Measurements from ENCODE around the gene KLF6.

KLF6 gene

GRCh38 chr10:3785251-3785850 is 342 bp upstream of the KLF6 start:
- Mint-ChIP-seq H3K4me1 (peaks cover 44% of the 10 kb centered on the region), H3K27ac (peak overlapping the region; percentile 99), H3K36me3 (ENCODE audit: low read depth) (peaks cover 24% of the 10 kb centered on the region), H3K4me3 (peak overlapping the region; percentile 98), H3K27me3 (ENCODE audit: low read depth, poor library complexity) (no peaks in the 10 kb centered on the region), H3K9me3 (peaks cover 24% of the 10 kb centered on the region)
- no peak for TF ChIP-seq CTCF (IDR thresholded peaks at IDR 0.05)
- peak; percentile 98 for DNase-seq

- H3K9me3 Mint-ChIP-seq: peaks cover 11% of the 10 kb centered on the region
- no peaks in the 10 kb centered on the region for H3K27me3 Mint-ChIP-seq (ENCODE audit: low read depth, poor library complexity)
- DNase-seq: no peak
- peaks cover 32% of the 10 kb centered on the region for H3K36me3 Mint-ChIP-seq (ENCODE audit: low read depth)
- H3K4me3 Mint-ChIP-seq: peak overlapping the region; percentile 98
- no peak for TF ChIP-seq CTCF (IDR thresholded peaks at IDR 0.05)
- peak overlapping the region; percentile 99 for H3K27ac Mint-ChIP-seq
- peaks cover 50% of the 10 kb centered on the region for H3K4me1 Mint-ChIP-seq
These were observed 1.2 kb downstream of the KLF6 start for GRCh38 chr10:3783682-3784432.

GRCh38 chr10:3783316-3783681 is 1.7 kb downstream of the KLF6 start:
- TF ChIP-seq CTCF (IDR thresholded peaks at IDR 0.05): no peak
- Mint-ChIP-seq H3K27me3 (ENCODE audit: low read depth, poor library complexity) (no peaks in the 10 kb centered on the region), H3K27ac (peak overlapping the region; percentile 99), H3K4me3 (peak overlapping the region; percentile 98), H3K4me1 (peaks cover 50% of the 10 kb centered on the region), H3K36me3 (ENCODE audit: low read depth) (peaks cover 38% of the 10 kb centered on the region), H3K9me3 (peaks cover 5% of the 10 kb centered on the region)
- peak; percentile 55 for DNase-seq

- Mint-ChIP-seq H3K4me3 (peak overlapping the region; percentile 98), H3K4me1 (peaks cover 50% of the 10 kb centered on the region), H3K9me3 (no peaks in the 10 kb centered on the region), H3K27me3 (ENCODE audit: low read depth, poor library complexity) (no peaks in the 10 kb centered on the region), H3K36me3 (ENCODE audit: low read depth) (peaks cover 44% of the 10 kb centered on the region), H3K27ac (peak overlapping the region; percentile 99)
- TF ChIP-seq CTCF (IDR thresholded peaks at IDR 0.05): no peak
- DNase-seq: no peak
These were observed 2.3 kb downstream of the KLF6 start for GRCh38 chr10:3782451-3783315.

- DNase-seq: no peak
- H3K4me1 Mint-ChIP-seq: peaks cover 53% of the 10 kb centered on the region
- no peaks in the 10 kb centered on the region for H3K27me3 Mint-ChIP-seq (ENCODE audit: low read depth, poor library complexity)
- peak overlapping the region; percentile 82 for H3K27ac Mint-ChIP-seq
- peak overlapping the region; percentile 98 for H3K4me3 Mint-ChIP-seq
- no peak for TF ChIP-seq CTCF (IDR thresholded peaks at IDR 0.05)
- H3K9me3 Mint-ChIP-seq: no peaks in the 10 kb centered on the region
- peaks cover 50% of the 10 kb centered on the region for H3K36me3 Mint-ChIP-seq (ENCODE audit: low read depth)
These were observed 2.9 kb downstream of the KLF6 start for GRCh38 chr10:3782146-3782450.

All from nephron progenitor cell (in vitro differentiated cells).